IMR-90 (cell line): ENCODE measurements around the gene GDPD3. TPM values are rescaled to one million over a fixed set of nuclear protein-coding genes. Genes with fewer than 3 reads are reported as not detected.

Experiments used
- ATAC-seq: fragments of 200-7000 bp; cut with Tn5 transposase; 2 replicates; pipeline ENCODE4 v1.9.1; 2020; ENCODE audit warnings: low read depth, mild to moderate bottlenecking, moderate library complexity
- BruUV-seq: library from RNA; stranded (reverse); fragments of 400-500 nt; replicated peaks from 2 replicates; lab custom pipeline; 2021; lab: Mats Ljungman, UMichigan
- CTCF ChIA-PET: fragments of 300-600 bp; formaldehyde crosslinking; extraction: SDS; loops from one replicate; lab custom pipeline; 2021; ENCODE audit warnings: antibody characterized with exemption; lab: Yijun Ruan, JAX
- POLR2A ChIA-PET: fragments of 300-600 bp; sonication (Branson Sonifier 250); formaldehyde crosslinking; loops from one replicate; lab custom pipeline; 2022; ENCODE audit warnings: antibody characterized with exemption; ENCODE audit not compliant: unreplicated experiment; lab: Charles Lee
- DNase-seq: peaks from one replicate; pipeline ENCODE4 v3.0.0; 2013
- H2AFZ ChIP-seq: replicated peaks from 2 replicates; pipeline ENCODE3; 2013; ENCODE audit warnings: low read length, mild to moderate bottlenecking; ENCODE audit not compliant: poor library complexity
- H2AK5ac ChIP-seq: 2 replicates; pipeline ENCODE4 v1.6.1; 2013; ENCODE audit warnings: low read depth, low read length, inconsistent platforms
- H2AK9ac ChIP-seq: replicated peaks from 2 replicates; pipeline ENCODE3; 2013; ENCODE audit warnings: mild to moderate bottlenecking, low read depth, low read length, moderate library complexity; ENCODE audit not compliant: poor library complexity
- H2BK120ac ChIP-seq: 2 replicates; pipeline ENCODE4 v1.6.1; 2013; ENCODE audit warnings: low read depth, low read length, inconsistent platforms
- H2BK15ac ChIP-seq: 3 replicates; pipeline ENCODE4 v1.6.1; 2013; ENCODE audit warnings: low read depth, low read length, inconsistent platforms
- H2BK20ac ChIP-seq: 2 replicates; pipeline ENCODE4 v1.6.1; 2013; ENCODE audit warnings: low read depth, mild to moderate bottlenecking, inconsistent platforms, low read length, moderate library complexity
- H2BK5ac ChIP-seq: 2 replicates; pipeline ENCODE4 v1.6.1; 2013; ENCODE audit warnings: mild to moderate bottlenecking, low read depth, low read length, inconsistent platforms; ENCODE audit not compliant: poor library complexity, severe bottlenecking
- H3K14ac ChIP-seq: replicated peaks from 2 replicates; pipeline ENCODE4 v1.6.1; 2013; ENCODE audit warnings: low read depth, low read length, inconsistent platforms
- H3K18ac ChIP-seq: 2 replicates; pipeline ENCODE4 v1.6.1; 2013; ENCODE audit warnings: low read depth, low read length, control low read depth
- H3K23ac ChIP-seq: 2 replicates; pipeline ENCODE4 v1.6.1; 2013; ENCODE audit warnings: low read depth, low read length, inconsistent platforms
- H3K27ac ChIP-seq: 2 replicates; pipeline ENCODE4 v1.5.1; 2013; ENCODE audit warnings: mild to moderate bottlenecking, control low read depth, low read length; ENCODE audit not compliant: insufficient read depth
- H3K27me3 ChIP-seq: 2 replicates; pipeline ENCODE4 v1.6.1; 2013; ENCODE audit warnings: low read length; ENCODE audit not compliant: control insufficient read depth, insufficient read depth
- H3K36me3 ChIP-seq: 2 replicates; pipeline ENCODE4 v1.6.1; 2013; ENCODE audit warnings: low read length, mixed read lengths; ENCODE audit not compliant: control insufficient read depth, insufficient read depth
- H3K4ac ChIP-seq: 2 replicates; pipeline ENCODE4 v1.6.1; 2013; ENCODE audit warnings: low read depth, low read length, inconsistent platforms
- H3K4me1 ChIP-seq: 2 replicates; pipeline ENCODE4 v1.6.1; 2013; ENCODE audit warnings: low read length, mixed read lengths; ENCODE audit not compliant: control insufficient read depth, insufficient read depth
- H3K4me2 ChIP-seq: 2 replicates; pipeline ENCODE4 v1.6.1; 2013; ENCODE audit warnings: low read depth, mild to moderate bottlenecking, control low read depth, low read length, moderate library complexity
- H3K4me3 ChIP-seq: 2 replicates; pipeline ENCODE4 v1.5.1; 2013; ENCODE audit warnings: low read depth, mild to moderate bottlenecking, control low read depth, low read length, moderate library complexity; ENCODE audit not compliant: insufficient read depth
- H3K56ac ChIP-seq: 2 replicates; pipeline ENCODE4 v1.6.1; 2013; ENCODE audit warnings: low read length, inconsistent platforms; ENCODE audit not compliant: insufficient read depth; ENCODE audit errors: extremely low read depth
- H3K79me1 ChIP-seq, 2 experiments: 2 replicates each; pipeline ENCODE4 v1.6.1; 2013; ENCODE audit warnings: low read length in 2 of 2, inconsistent platforms in 1 of 2, low read depth in 1 of 2
- H3K9ac ChIP-seq: 2 replicates; pipeline ENCODE4 v1.6.1; 2013; ENCODE audit warnings: low read depth, low read length, control low read depth
- H3K9me1 ChIP-seq: 2 replicates; pipeline ENCODE4 v1.6.1; 2013; ENCODE audit warnings: low read length, inconsistent platforms; ENCODE audit not compliant: insufficient read depth
- H3K9me3 ChIP-seq: 2 replicates; pipeline ENCODE4 v1.6.1; 2013; ENCODE audit warnings: low read length; ENCODE audit not compliant: control insufficient read depth, insufficient read depth
- H4K20me1 ChIP-seq: 2 replicates; pipeline ENCODE4 v1.6.1; 2013; ENCODE audit warnings: low read length, inconsistent platforms; ENCODE audit not compliant: insufficient read depth
- H4K5ac ChIP-seq: 2 replicates; pipeline ENCODE4 v1.6.1; 2013; ENCODE audit warnings: mild to moderate bottlenecking, low read depth, low read length, control low read depth
- H4K8ac ChIP-seq, 2 experiments: 2 replicates each; pipeline ENCODE4 v1.6.1; 2013; ENCODE audit warnings: low read depth in 2 of 2, low read length in 2 of 2, control low read depth in 1 of 2, inconsistent platforms in 1 of 2
- H4K91ac ChIP-seq: 2 replicates; pipeline ENCODE4 v1.6.1; 2013; ENCODE audit warnings: low read depth, low read length, inconsistent platforms; ENCODE audit not compliant: insufficient read depth
- BHLHE40 ChIP-seq: fragments of 150-350 bp; IDR thresholded peaks from 2 replicates; pipeline ENCODE4 v1.6.1; 2016; ENCODE audit warnings: mild to moderate bottlenecking, low read depth, low read length
- CTCF ChIP-seq: conservative IDR thresholded peaks from 2 replicates; pipeline ENCODE4 v1.5.1; 2012; ENCODE audit warnings: mild to moderate bottlenecking, low read depth, low read length, improper control_type of control experiment
- FOS ChIP-seq: fragments of 150-350 bp; IDR thresholded peaks from 2 replicates; pipeline ENCODE4 v1.6.1; 2016; ENCODE audit warnings: low read depth, low read length
- MAFK ChIP-seq: IDR thresholded peaks from 2 replicates; pipeline ENCODE4 v1.6.1; 2012; ENCODE audit warnings: low read depth, low read length, improper control_type of control experiment
- POLR2A ChIP-seq: IDR thresholded peaks from 2 replicates; pipeline ENCODE4 v1.6.1; 2012; ENCODE audit warnings: mild to moderate bottlenecking, low read depth, low read length
- RAD21 ChIP-seq: IDR thresholded peaks from 2 replicates; pipeline ENCODE4 v1.6.1; 2012; ENCODE audit warnings: low read length, improper control_type of control experiment
- RFX5 ChIP-seq: IDR thresholded peaks from 2 replicates; pipeline ENCODE4 v1.8.0; 2012; ENCODE audit warnings: low read depth, mild to moderate bottlenecking, low read length, moderate library complexity
- SMC3 ChIP-seq: fragments of 150-350 bp; IDR thresholded peaks from 2 replicates; pipeline ENCODE4 v1.6.1; 2016; ENCODE audit warnings: low read depth, mild to moderate bottlenecking, antibody characterized with exemption, low read length, moderate library complexity
- USF2 ChIP-seq: fragments of 150-350 bp; IDR thresholded peaks from 2 replicates; pipeline ENCODE4 v1.6.1; 2017; ENCODE audit warnings: mild to moderate bottlenecking, antibody characterized with exemption, low read length, low read depth
- WGBS, 2 experiments: methylation state at CpG; one replicate each; pipeline versions ENCODE4 v1.1.5 to v1.1.7; 2013; ENCODE audit warnings: missing lambda C conversion rate in 2 of 2; ENCODE audit not compliant: insufficient read length in 1 of 2; ENCODE audit errors: extremely low coverage in 2 of 2; 5-methylcytosine and 5-hydroxymethylcytosine counted together
- dilution Hi-C: fragments of 300-500 bp; cut with HindIII; formaldehyde crosslinking; loops from one replicate; pipeline ENCODE4 v1.14.3; 2018; ENCODE audit warnings: low sequenced_read_pairs; ENCODE audit not compliant: unreplicated experiment
- in situ Hi-C: fragments of 300-500 bp; cut with MboI; formaldehyde crosslinking; loops from 3 replicates; pipeline ENCODE4 v1.14.3; 2019; ENCODE audit warnings: low sequenced_read_pairs, inconsistent platforms, mixed read lengths
- intact Hi-C: fragments of 100-400 bp; cut with micrococcal nuclease; formaldehyde crosslinking; loops from 2 replicates; pipeline ENCODE4 v1.10.0; 2022
- polyA plus RNA-seq, 3 experiments: library from polyadenylated mRNA; depleted of rRNA; stranded (reverse); fragments of >200 nt; gene quantifications; 2 replicates each; pipeline ENCODE4 v1.2.3, GENCODE V29; 2012; ENCODE audit warnings: low replicate concordance in 1 of 3
- total RNA-seq: library from RNA; depleted of rRNA; stranded (reverse); fragments of >200 nt; gene quantifications from 2 replicates; pipeline ENCODE4 v1.2.3, GENCODE V29; 2012

GDPD3 gene
- total and polyA plus RNA-seq, 2 of the 4 experiments (the other 2 are of a cell fraction): under 0.01 to 19.5 TPM

GRCh38 chr16:30079480-30079879 is 33.9 kb downstream of the GDPD3 start:
- Histone ChIP-seq H4K5ac (no peak overlapping the region), H2BK5ac (no peak overlapping the region), H3K36me3 (peaks cover 59% of the 10 kb centered on the region), H3K9ac (no peak overlapping the region), H2BK15ac (no peak overlapping the region), H3K9me1 (no peaks in the 10 kb centered on the region), H3K4ac (no peak overlapping the region), H3K27me3 (no peaks in the 10 kb centered on the region), H4K8ac (no peak overlapping the region), H2AK5ac (no peak overlapping the region), H3K4me3 (no peak overlapping the region), H4K91ac (no peak overlapping the region), H3K79me1 (peaks cover 34 to 64% of the 10 kb centered on the region in 2 experiments), H3K18ac (no peak overlapping the region), H3K23ac (no peak overlapping the region), H3K14ac (no peak overlapping the region), H3K27ac (no peak overlapping the region), H3K56ac (no peak overlapping the region), H3K4me2 (no peak overlapping the region), H2BK120ac (no peak overlapping the region), H4K20me1 (peaks cover 48% of the 10 kb centered on the region), H3K4me1 (peaks cover 11% of the 10 kb centered on the region), H2BK20ac (no peak overlapping the region), H2AFZ (no peak overlapping the region), H2AK9ac (no peak overlapping the region), H3K9me3 (no peaks in the 10 kb centered on the region)
- no peak for DNase-seq
- CTCF ChIA-PET: no interaction called here
- 80% methylated on average over 1 of the region's 7 CpGs; no CpG with 5 or more reads in 1 of the 2 experiments for WGBS, 2 experiments
- intact Hi-C loops (no loop called here), in situ Hi-C loops (loop anchor here (10.0 kb wide), 1 partner anchor 325 kb away; the partner anchor contains the start of gene ZNF771), dilution Hi-C loops (no loop called here)
- TF ChIP-seq USF2: no peak
- no peak for TF ChIP-seq POLR2A
- TF ChIP-seq FOS: no peak
- TF ChIP-seq CTCF: no peak
- TF ChIP-seq MAFK: no peak
- TF ChIP-seq SMC3: no peak
- TF ChIP-seq RAD21: no peak
- TF ChIP-seq BHLHE40: no peak
- no peak for TF ChIP-seq RFX5
- ATAC-seq: no peak
- POLR2A ChIA-PET: interaction anchor here (0.7 to 0.8 kb wide), 2 partner anchors 13 to 23 kb away, joined by 3 to 7 read pairs; no protein-coding TSS in a partner anchor
- BruUV-seq: no TSS peak
